HEK293T (cell line): ENCODE results near the gene AKNA.

Experiments
- CTCF ChIA-PET: fragments of 350-600 bp; formaldehyde crosslinking; extraction: SDS; loops from one replicate; lab custom pipeline; 2021; ENCODE audit warnings: antibody characterized with exemption, inconsistent platforms; lab: Yijun Ruan, JAX
- POLR2A ChIA-PET: fragments of 350-600 bp; formaldehyde crosslinking; extraction: SDS; loops from one replicate; lab custom pipeline; 2020; ENCODE audit warnings: antibody characterized with exemption, inconsistent platforms; lab: Yijun Ruan, JAX
- DNase-seq: peaks from one replicate; pipeline ENCODE4 v3.0.0; 2012; ENCODE audit warnings: mixed read lengths; ENCODE audit errors: extremely low spot score
- ARNT ChIP-seq: fragments of 450-650 bp; IDR thresholded peaks from 2 replicates; pipeline ENCODE4 v1.6.1; 2017; ENCODE audit warnings: mild to moderate bottlenecking
- BHLHE40 ChIP-seq: fragments of 450-650 bp; IDR thresholded peaks from 2 replicates; pipeline ENCODE4 v1.6.1; 2016; ENCODE audit warnings: mild to moderate bottlenecking, moderate library complexity, borderline replicate concordance
- CTBP1 ChIP-seq: fragments of 450-650 bp; IDR thresholded peaks from 2 replicates; pipeline ENCODE4 v1.6.1; 2016; ENCODE audit warnings: borderline replicate concordance
- ELF4 ChIP-seq: fragments of 450-650 bp; IDR thresholded peaks from 2 replicates; pipeline ENCODE4 v1.6.1; 2017; ENCODE audit warnings: antibody characterized with exemption
- FOXA1 ChIP-seq: fragments of 450-650 bp; IDR thresholded peaks from 2 replicates; pipeline ENCODE4 v1.6.1; 2016; ENCODE audit warnings: mild to moderate bottlenecking
- FOXK2 ChIP-seq: fragments of 450-650 bp; IDR thresholded peaks from 2 replicates; pipeline ENCODE4 v1.6.1; 2016; ENCODE audit warnings: mild to moderate bottlenecking
- FOXM1 ChIP-seq: fragments of 450-650 bp; IDR thresholded peaks from 2 replicates; pipeline ENCODE4 v1.6.1; 2017; ENCODE audit warnings: mild to moderate bottlenecking, borderline replicate concordance
- HDGF ChIP-seq: fragments of 450-650 bp; IDR thresholded peaks from 2 replicates; pipeline ENCODE4 v1.6.1; 2017; ENCODE audit warnings: antibody characterized with exemption, borderline replicate concordance
- L3MBTL2 ChIP-seq: fragments of 450-650 bp; conservative IDR thresholded peaks from 2 replicates; pipeline ENCODE4 v1.6.1; 2016; ENCODE audit warnings: mild to moderate bottlenecking
- LEF1 ChIP-seq: fragments of 450-650 bp; IDR thresholded peaks from 2 replicates; pipeline ENCODE4 v1.6.1; 2017; ENCODE audit warnings: mild to moderate bottlenecking, borderline replicate concordance
- NFRKB ChIP-seq: fragments of 450-650 bp; IDR thresholded peaks from 2 replicates; pipeline ENCODE4 v1.6.1; 2016; ENCODE audit warnings: mild to moderate bottlenecking, moderate library complexity
- PKNOX1 ChIP-seq: fragments of 450-650 bp; IDR thresholded peaks from 2 replicates; pipeline ENCODE4 v1.6.1; 2016
- SP1 ChIP-seq: fragments of 450-650 bp; IDR thresholded peaks from 2 replicates; pipeline ENCODE4 v1.6.1; 2017
- SUZ12 ChIP-seq: fragments of 450-650 bp; IDR thresholded peaks from 2 replicates; pipeline ENCODE4 v1.6.1; 2016; ENCODE audit warnings: mild to moderate bottlenecking
- TARDBP ChIP-seq: fragments of 450-650 bp; IDR thresholded peaks from 2 replicates; pipeline ENCODE4 v1.6.1; 2016
- ZNF384 ChIP-seq: fragments of 450-650 bp; IDR thresholded peaks from 2 replicates; pipeline ENCODE4 v1.6.1; 2016

The AKNA gene

GRCh38 chr9:114296338-114296737 is 91.4 kb downstream of the AKNA start:
- TF ChIP-seq ARNT = no peak
- DNase-seq = no peak
- ChIA-PET CTCF (no interaction called here), POLR2A (no interaction called here)

- no peak for TF ChIP-seq HDGF
- no peak for TF ChIP-seq ARNT
- no peak for TF ChIP-seq BHLHE40
- TF ChIP-seq LEF1 = no peak
- TF ChIP-seq TARDBP = no peak
- TF ChIP-seq FOXM1 = no peak
- TF ChIP-seq NFRKB = no peak
- TF ChIP-seq CTBP1 = no peak
- no peak for TF ChIP-seq FOXA1
- DNase-seq = no peak
- ChIA-PET CTCF (interaction anchor here (1.8 kb wide), 1 partner anchor 212 kb away, joined by 9 read pairs; no protein-coding TSS in a partner anchor), POLR2A (no interaction called here)
These were observed 93.1 kb downstream of the AKNA start for GRCh38 chr9:114294664-114295063.

GRCh38 chr9:114291886-114292590 is 95.7 kb downstream of the AKNA start:
- ChIA-PET CTCF (interaction anchor here (1.5 to 2.9 kb wide), 7 partner anchors 8 to 210 kb away, joined by 5 to 37 read pairs (median 9); no protein-coding TSS in a partner anchor), POLR2A (no interaction called here)
- no peak for DNase-seq
- no peak for TF ChIP-seq LEF1
- TF ChIP-seq ELF4 = no peak
- TF ChIP-seq FOXA1 = no peak
- TF ChIP-seq ARNT = no peak
- TF ChIP-seq SUZ12 = no peak
- TF ChIP-seq FOXK2 = no peak
- TF ChIP-seq FOXM1 = no peak
- TF ChIP-seq CTBP1 = no peak

- ChIA-PET CTCF (interaction anchor here (0.6 to 2.9 kb wide), 27 partner anchors 9 to 500 kb away, joined by 3 to 37 read pairs (median 4); partner anchors contain the start of genes COL27A1 and KIF12), POLR2A (no interaction called here)
These were observed 96.7 kb downstream of the AKNA start for GRCh38 chr9:114291064-114291474.

GRCh38 chr9:114290561-114290986 is 97.2 kb downstream of the AKNA start:
- POLR2A ChIA-PET = no interaction called here
- TF ChIP-seq SP1 (no peak), LEF1 (no peak), TARDBP (no peak), NFRKB (no peak), PKNOX1 (no peak), L3MBTL2 (no peak), FOXK2 (no peak), CTBP1 (no peak), BHLHE40 (no peak), HDGF (no peak), ZNF384 (no peak), ARNT (no peak), ELF4 (no peak), FOXA1 (no peak), SUZ12 (no peak), FOXM1 (no peak)
- no peak for DNase-seq
- CTCF ChIA-PET = interaction anchor here (0.7 to 2.9 kb wide), 23 partner anchors 9 to 499 kb away, joined by 3 to 37 read pairs (median 5); partner anchors contain the start of genes COL27A1 and KIF12

More at GRCh38 chr9:114291064-114291474, 96.7 kb downstream of the AKNA start:
- peak; percentile 73 for DNase-seq
- TF ChIP-seq L3MBTL2 = no peak
- no peak for TF ChIP-seq ELF4
- TF ChIP-seq PKNOX1 = no peak
- no peak for TF ChIP-seq FOXK2
- no peak for TF ChIP-seq SP1
- TF ChIP-seq HDGF = no peak
- TF ChIP-seq LEF1 = no peak
- no peak for TF ChIP-seq NFRKB
- no peak for TF ChIP-seq FOXA1
- TF ChIP-seq CTBP1 = no peak
- TF ChIP-seq ARNT = no peak
- no peak for TF ChIP-seq BHLHE40

GRCh38 chr9:114289571-114290481 is 98.0 kb downstream of the AKNA start:
- ChIA-PET CTCF (interaction anchor here (1.5 to 2.9 kb wide), 7 partner anchors 19 to 207 kb away, joined by 4 to 37 read pairs (median 9); partner anchors contain the start of genes COL27A1 and KIF12), POLR2A (no interaction called here)
- no peak for DNase-seq
- TF ChIP-seq ELF4 (no peak), FOXM1 (no peak), PKNOX1 (no peak), ZNF384 (no peak), SP1 (no peak), FOXK2 (no peak), SUZ12 (no peak), NFRKB (no peak), LEF1 (no peak), L3MBTL2 (no peak), BHLHE40 (no peak), FOXA1 (no peak), TARDBP (no peak), CTBP1 (no peak), ARNT (no peak), HDGF (no peak)
